IPS-15b (cell line): Measurements from ENCODE around the gene ALG2.
"Not testable (repeated sequence)": the region's sequence is repeated elsewhere in the genome, so short reads cannot be mapped to it uniquely, and the experiment has no call there.

Experiments used
- H3K27me3 ChIP-seq: one replicate; pipeline ENCODE4 v1.6.1; 2013; ENCODE audit warnings: low read length; ENCODE audit not compliant: control insufficient read depth, insufficient read depth
- H3K36me3 ChIP-seq: one replicate; pipeline ENCODE4 v1.6.1; 2013; ENCODE audit warnings: low read length; ENCODE audit not compliant: control insufficient read depth, insufficient read depth
- H3K4me1 ChIP-seq: one replicate; pipeline ENCODE4 v1.6.1; 2013; ENCODE audit warnings: mild to moderate bottlenecking, low read length; ENCODE audit not compliant: control insufficient read depth, insufficient read depth
- H3K4me3 ChIP-seq: one replicate; pipeline ENCODE4 v1.5.1; 2013; ENCODE audit warnings: low read depth, low read length
- H3K9ac ChIP-seq: one replicate; pipeline ENCODE4 v1.6.1; 2013; ENCODE audit warnings: low read depth, mild to moderate bottlenecking, low read length
- H3K9me3 ChIP-seq: one replicate; pipeline ENCODE4 v1.6.1; 2013; ENCODE audit warnings: mild to moderate bottlenecking, low read length; ENCODE audit not compliant: control insufficient read depth, insufficient read depth

ALG2 gene

DNA sequence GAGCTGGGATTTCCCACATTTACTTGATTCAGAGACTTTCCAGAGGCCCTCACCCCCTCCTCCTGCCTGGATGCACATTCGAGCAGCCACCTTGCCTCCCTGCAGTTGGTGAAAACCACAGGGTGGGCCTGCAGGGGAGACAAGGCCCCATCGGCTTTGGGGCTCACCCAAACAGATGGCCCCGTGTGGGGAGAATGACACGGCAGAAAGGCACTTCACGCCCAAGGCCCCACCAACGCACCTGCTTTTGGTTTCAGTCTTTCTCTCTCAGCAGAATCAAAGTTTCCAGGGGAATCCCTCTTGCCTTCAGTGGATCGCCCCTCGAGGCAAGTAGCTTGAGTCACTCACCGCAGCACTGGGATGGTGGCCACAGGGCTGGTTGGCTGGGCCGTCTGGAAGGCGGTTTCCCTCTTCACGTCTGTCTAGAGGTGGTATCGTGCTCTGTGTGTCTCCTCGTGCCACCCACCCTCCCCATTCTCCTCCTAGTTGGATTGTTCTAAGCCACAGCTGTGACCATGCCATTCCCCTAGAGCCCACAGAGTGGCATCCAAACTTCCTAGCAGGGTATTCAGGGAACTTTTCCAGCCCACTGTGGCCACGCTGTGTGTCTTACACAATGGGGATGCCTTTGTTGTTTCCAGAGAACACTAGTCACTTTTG is 32.2 kb upstream of the ALG2 start:
- H3K4me1 ChIP-seq, result peaks cover 2% of the 10 kb centered on the region

DNA sequence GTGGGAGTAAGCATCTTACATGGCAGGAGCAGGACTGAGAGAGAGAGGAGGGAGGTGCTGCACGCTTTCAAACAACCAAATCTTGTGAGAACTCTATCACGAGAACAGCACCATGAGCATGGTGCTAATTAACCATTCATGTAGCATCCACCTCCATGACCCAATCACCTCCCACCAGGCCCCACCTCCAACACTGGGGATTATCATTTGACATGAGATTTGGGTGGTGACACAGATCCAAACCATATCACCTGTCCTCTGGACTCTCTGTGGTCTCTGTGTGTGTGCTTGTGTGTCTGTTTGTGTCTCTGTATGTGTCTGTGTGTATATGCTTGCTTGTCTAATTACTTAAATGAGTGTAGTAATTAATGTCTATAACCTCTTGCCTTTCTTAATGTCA is 31.4 kb upstream of the ALG2 start:
- Histone ChIP-seq H3K4me3 (no peak overlapping the region), H3K9me3 (no peaks in the 10 kb centered on the region), H3K4me1 (no peaks in the 10 kb centered on the region), H3K27me3 (no peaks in the 10 kb centered on the region), H3K9ac (no peak overlapping the region), H3K36me3 (no peaks in the 10 kb centered on the region)

More for the DNA sequence above, 32.2 kb upstream of the ALG2 start:
- no peak overlapping the region for H3K9ac ChIP-seq
- no peaks in the 10 kb centered on the region for H3K27me3 ChIP-seq
- no peaks in the 10 kb centered on the region for H3K36me3 ChIP-seq
- H3K4me3 ChIP-seq, result no peak overlapping the region
- no peaks in the 10 kb centered on the region for H3K9me3 ChIP-seq

DNA sequence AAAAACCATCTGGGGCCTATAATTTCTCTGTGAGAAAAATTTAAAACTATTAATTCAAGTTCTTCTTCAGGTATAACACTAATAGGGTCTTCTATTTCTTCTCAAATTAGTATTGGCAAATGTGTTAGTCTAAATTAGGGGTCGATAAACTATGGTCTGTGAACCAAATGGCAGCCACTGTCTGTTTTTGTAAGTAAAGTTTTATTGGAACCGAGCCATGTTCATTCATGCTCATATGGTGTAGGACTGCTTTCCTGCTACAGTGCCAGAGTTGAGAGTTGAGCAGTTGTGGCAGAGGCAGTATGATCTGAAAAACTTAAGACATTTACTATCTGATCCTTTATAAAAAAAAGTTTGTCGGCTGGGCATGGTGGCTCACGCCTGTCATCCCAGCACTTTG is 29.4 kb upstream of the ALG2 start:
- no peaks in the 10 kb centered on the region for H3K4me1 ChIP-seq
- no peaks in the 10 kb centered on the region for H3K27me3 ChIP-seq
- H3K36me3 ChIP-seq, result no peaks in the 10 kb centered on the region
- no peak overlapping the region for H3K4me3 ChIP-seq
- no peak overlapping the region for H3K9ac ChIP-seq
- no peaks in the 10 kb centered on the region for H3K9me3 ChIP-seq

DNA sequence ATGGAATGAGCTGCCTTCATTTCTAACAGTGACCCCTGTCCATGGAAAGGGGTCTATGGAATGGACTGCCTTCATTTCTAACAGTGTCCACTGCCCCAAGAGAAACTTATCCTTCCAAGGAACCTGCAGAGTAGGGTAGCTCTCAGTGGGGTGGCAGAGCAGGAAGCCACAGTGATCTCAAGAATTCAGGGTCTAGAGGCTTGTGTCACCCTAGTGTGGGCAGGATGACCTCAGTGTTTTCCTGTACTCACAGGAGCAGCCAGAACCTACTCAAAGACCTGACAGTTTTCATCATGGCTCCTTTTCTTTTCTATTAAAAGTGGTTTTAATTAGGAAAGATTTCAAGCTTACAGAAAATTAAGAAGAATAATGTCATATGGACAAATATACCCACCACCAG is 27.9 kb upstream of the ALG2 start:
- H3K9ac ChIP-seq, result no peak overlapping the region
- no peaks in the 10 kb centered on the region for H3K4me1 ChIP-seq
- no peaks in the 10 kb centered on the region for H3K9me3 ChIP-seq
- H3K27me3 ChIP-seq, result no peaks in the 10 kb centered on the region
- H3K4me3 ChIP-seq, result no peak overlapping the region
- H3K36me3 ChIP-seq, result no peaks in the 10 kb centered on the region

DNA sequence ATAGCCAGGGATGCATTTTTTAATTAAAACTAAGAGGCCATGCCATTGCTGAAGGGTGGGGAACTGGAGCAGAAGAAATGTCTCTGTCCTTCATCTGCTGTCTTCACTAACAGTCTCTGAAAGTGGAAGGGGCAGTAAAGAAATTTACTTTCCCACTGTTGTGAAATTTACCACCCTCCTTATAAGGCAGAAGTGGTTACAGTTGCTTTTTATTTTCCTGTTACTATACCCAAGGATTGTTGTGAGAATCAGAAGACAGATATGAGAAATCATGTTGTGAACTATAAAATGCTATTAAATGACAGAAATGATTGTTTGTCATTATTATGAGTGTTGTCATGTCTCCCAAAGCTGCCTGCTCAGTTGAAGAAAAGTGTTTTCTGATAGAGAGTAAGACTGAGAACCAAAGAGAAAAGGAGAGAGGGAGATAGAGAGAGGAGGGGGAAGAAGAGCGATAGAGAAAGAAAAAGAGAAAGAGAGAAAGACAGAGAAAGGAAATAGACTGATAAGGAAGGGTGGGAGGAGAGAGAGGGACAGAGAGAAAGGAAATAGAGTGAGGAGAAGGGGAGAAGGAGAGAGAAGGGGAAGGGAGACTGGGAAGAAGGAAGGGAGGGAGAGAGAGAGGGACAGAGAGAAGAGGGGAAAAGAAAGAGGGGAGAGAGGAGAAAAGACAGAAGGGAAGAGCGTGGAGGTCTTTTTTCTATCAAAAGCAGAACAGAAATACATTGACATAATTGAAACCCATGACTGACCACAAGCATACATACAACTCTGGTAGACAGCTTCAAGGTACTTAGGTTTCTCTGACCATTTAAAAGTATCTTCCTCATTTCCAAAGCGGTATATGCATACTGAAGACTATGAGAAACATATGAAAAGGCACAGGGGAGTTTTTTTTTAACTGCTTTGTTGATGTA is 22.9 kb upstream of the ALG2 start:
- Histone ChIP-seq H3K36me3 (no peaks in the 10 kb centered on the region), H3K27me3 (no peaks in the 10 kb centered on the region), H3K4me3 (no peak overlapping the region), H3K4me1 (no peaks in the 10 kb centered on the region), H3K9ac (no peak overlapping the region), H3K9me3 (no peaks in the 10 kb centered on the region)

DNA sequence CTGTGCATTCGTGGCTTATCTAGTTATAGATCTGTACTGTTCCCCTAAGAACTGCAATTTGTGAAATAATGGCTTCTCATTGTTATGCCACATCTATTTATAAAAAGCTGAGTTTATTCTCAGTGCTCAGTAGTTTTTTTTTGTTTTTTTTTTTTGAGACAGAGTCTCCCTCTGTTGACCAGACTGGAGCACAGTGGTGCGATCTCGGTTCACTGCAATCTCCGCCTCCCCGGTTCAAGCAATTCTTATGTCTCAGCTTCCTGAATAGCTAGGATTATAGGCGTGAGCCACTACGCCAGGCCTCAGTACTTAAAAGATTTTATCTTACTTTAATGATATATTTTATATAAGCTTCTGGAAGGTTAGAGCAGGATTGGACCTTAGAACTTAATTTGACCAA is 19.4 kb upstream of the ALG2 start:
- H3K27me3 ChIP-seq, result no peaks in the 10 kb centered on the region
- H3K9ac ChIP-seq, result no peak overlapping the region
- H3K4me3 ChIP-seq, result no peak overlapping the region
- H3K9me3 ChIP-seq, result no peaks in the 10 kb centered on the region
- no peaks in the 10 kb centered on the region for H3K36me3 ChIP-seq
- no peaks in the 10 kb centered on the region for H3K4me1 ChIP-seq

DNA sequence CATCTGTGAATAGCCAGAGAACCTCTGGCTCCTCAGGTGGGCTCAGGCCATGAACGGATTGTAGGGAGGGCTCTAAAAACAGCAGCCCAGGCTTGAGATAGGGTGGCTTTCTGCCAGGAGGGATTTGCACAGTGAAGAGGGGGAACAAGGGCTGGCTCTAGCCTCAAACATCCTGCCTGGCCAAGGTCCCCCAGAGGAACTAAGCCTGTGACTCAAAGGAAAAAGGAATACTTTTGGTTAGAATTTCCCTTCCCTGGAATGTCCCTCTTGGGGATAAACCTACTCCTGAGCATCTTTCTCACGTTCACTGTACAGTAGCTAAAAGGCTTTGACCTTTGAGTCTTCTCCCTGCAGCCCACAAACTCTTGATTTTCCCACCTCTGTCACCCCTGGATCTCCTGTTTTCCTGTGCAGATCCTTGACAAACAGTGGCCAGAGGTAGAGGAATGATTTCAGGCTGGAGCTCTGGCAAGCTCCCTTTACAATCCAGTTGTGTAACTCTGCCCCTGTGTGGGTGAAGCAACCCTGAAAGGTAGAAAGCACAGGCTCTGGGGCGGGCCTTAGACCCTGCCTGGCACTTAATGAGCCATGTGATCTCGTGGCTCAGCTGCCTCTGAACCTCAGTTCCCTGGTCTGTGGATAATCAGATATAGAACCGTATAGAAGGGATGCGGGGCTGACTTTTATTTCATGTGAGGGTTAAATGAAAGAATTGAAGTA is 17.8 kb upstream of the ALG2 start:
- Histone ChIP-seq H3K4me1 (no peaks in the 10 kb centered on the region), H3K27me3 (no peaks in the 10 kb centered on the region), H3K36me3 (no peaks in the 10 kb centered on the region), H3K4me3 (no peak overlapping the region), H3K9ac (no peak overlapping the region), H3K9me3 (no peaks in the 10 kb centered on the region)

DNA sequence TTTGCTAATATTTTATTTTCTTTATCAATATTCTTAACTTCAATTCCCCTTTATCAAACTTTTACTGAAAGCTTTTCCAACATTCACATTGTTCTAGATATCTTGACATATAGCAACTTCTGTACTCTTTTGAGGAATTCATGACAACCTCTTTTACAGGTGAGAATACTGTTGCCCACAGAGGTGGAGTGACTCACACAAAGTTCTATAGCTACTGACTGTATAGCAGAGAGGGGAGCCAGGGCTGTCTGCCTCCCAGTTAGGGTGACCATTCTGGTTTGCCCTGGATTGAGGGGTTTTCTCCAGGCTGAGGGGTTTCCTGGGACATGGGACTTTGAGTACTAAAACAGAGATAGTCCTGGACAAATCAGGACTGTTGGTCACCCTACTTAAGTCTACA is 16.6 kb upstream of the ALG2 start:
- Histone ChIP-seq H3K27me3 (no peaks in the 10 kb centered on the region), H3K36me3 (no peaks in the 10 kb centered on the region), H3K9me3 (no peaks in the 10 kb centered on the region), H3K9ac (no peak overlapping the region), H3K4me3 (no peak overlapping the region), H3K4me1 (no peaks in the 10 kb centered on the region)

DNA sequence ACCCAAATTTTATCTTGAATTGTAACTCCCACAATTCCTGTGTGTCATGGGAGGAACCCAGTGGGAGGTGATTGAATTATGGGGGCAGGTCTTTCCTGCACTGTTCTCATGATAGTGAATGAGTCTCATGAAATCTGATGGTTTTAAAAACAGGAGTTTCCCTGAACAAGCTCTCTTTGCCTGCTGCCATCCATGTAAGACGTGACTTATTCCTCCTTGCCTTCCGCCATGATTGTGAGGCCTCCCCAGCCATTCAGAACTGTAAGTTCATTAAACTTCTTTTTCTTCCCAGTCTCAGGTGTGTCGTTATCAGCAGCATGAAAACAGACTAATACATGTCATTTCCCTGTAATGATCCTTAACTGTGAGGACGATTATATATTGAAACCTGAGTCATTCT is 16.1 kb upstream of the ALG2 start:
- not testable (repeated sequence) for H3K4me3 ChIP-seq, H3K36me3 ChIP-seq, H3K27me3 ChIP-seq, H3K9ac ChIP-seq, H3K9me3 ChIP-seq, H3K4me1 ChIP-seq

DNA sequence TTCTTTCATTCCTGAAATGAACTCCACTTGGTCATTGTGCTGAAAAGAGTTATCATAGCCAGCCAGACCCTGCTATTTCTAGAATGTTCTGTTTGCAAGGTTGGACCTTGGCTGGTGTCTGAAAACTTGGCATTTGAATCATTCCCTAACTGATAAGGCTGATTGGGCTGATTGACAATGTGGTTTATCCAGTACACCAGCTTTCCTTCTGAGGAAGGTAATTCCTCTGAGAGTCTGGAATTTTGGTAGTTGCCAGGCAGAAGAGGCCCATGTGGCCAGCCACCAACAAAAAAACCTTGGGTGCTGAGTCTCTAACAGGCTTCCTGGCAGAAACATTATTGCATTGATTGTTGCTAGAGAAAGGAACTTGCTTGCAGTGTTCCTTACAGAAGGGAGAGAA is 15.6 kb upstream of the ALG2 start:
- Histone ChIP-seq H3K4me3 (no peak overlapping the region), H3K4me1 (no peaks in the 10 kb centered on the region), H3K27me3 (no peaks in the 10 kb centered on the region)

DNA sequence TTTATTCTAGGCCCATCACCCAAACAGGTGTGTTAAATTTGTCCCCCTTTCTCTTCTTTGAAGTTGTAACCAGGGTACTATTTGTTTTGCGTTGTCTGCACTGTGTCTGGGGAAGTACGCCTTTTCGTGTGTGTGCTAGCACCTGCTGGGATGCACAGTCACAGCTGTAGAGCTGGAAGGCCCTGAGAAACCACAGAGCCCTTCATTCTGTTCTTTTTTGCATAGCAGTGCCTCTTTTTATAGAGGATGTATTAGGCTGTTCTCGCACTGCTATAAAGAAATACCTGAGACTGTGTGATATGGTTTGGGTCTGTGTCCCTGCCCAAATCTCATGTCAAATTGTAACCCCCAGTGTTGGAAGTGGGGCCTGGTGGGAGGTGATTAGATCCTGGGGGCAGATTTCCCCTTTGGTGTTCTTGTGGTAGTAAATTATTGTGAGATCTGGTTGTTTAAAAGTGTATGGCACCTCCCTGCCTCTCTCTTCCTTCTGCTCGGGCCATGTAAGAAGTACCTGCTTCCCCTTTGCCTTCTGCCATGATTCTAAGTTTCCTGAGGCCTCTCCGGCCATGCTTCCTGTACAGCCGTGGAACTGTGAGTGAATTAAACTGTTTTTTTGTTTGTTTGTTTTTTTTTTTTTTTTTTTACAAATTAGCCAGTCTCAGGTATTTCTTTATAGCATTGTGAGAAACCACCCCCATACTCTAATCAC is 14.3 kb upstream of the ALG2 start:
- no peaks in the 10 kb centered on the region for H3K4me1 ChIP-seq
- no peaks in the 10 kb centered on the region for H3K36me3 ChIP-seq
- no peaks in the 10 kb centered on the region for H3K9me3 ChIP-seq
- H3K27me3 ChIP-seq, result no peaks in the 10 kb centered on the region
- no peak overlapping the region for H3K4me3 ChIP-seq
- no peak overlapping the region for H3K9ac ChIP-seq

More for the DNA sequence above, 15.6 kb upstream of the ALG2 start:
- Histone ChIP-seq H3K36me3 (no peaks in the 10 kb centered on the region), H3K9me3 (no peaks in the 10 kb centered on the region), H3K9ac (no peak overlapping the region)
